CD14-positive monocyte (primary cell): Measurements from ENCODE around the gene RALBP1. TPM values are rescaled to one million over a fixed set of nuclear protein-coding genes. Genes with fewer than 3 reads are reported as not detected.
A peak's percentile ranks its signal among the peaks of the same experiment; 100 is the strongest.

Source experiments
- DNase-seq, 3 donors: peaks; one replicate each; pipeline ENCODE4 v3.0.0-alpha.2; 2011 to 2022
- H2AFZ ChIP-seq: 2 replicates; pipeline ENCODE4 v1.6.0; 2012; ENCODE audit warnings: mild to moderate bottlenecking, low read depth, low read length, inconsistent platforms; ENCODE audit not compliant: insufficient read depth, poor library complexity, severe bottlenecking
- H3K27ac ChIP-seq, 2 donors: 1 replicate in 1 of 2; 2 replicates in 1 of 2; pipeline ENCODE4 v1.5.1; 2012 to 2013; ENCODE audit warnings: low read length in 2 of 2, control low read depth in 1 of 2, inconsistent platforms in 1 of 2, low read depth in 1 of 2, mild to moderate bottlenecking in 1 of 2
- H3K27me3 ChIP-seq, 2 donors: one replicate each; pipeline versions ENCODE4 v1.6.0 to v1.6.1; 2011 to 2013; ENCODE audit warnings: low read length in 2 of 2; ENCODE audit not compliant: control insufficient read depth in 2 of 2, insufficient read depth in 2 of 2
- H3K36me3 ChIP-seq, 2 donors: replicated peaks in 1 of 2; 1 replicate in 1 of 2; 2 replicates in 1 of 2; pipeline versions ENCODE4 v1.5.1 to v1.6.1; 2012 to 2013; ENCODE audit warnings: low read length in 2 of 2, control low read depth in 1 of 2, inconsistent platforms in 1 of 2, mild to moderate bottlenecking in 1 of 2; ENCODE audit not compliant: insufficient read depth in 2 of 2, control insufficient read depth in 1 of 2
- H3K4me1 ChIP-seq, 2 donors: 1 replicate in 1 of 2; 2 replicates in 1 of 2; pipeline versions ENCODE4 v1.5.1 to v1.6.1; 2012 to 2013; ENCODE audit warnings: low read length in 2 of 2, control low read depth in 1 of 2, inconsistent platforms in 1 of 2, mild to moderate bottlenecking in 1 of 2, moderate library complexity in 1 of 2; ENCODE audit not compliant: insufficient read depth in 2 of 2, control insufficient read depth in 1 of 2
- H3K4me2 ChIP-seq: replicated peaks from 2 replicates; pipeline ENCODE3; 2012; ENCODE audit warnings: low read length, moderate library complexity, mild to moderate bottlenecking; ENCODE audit not compliant: poor library complexity, severe bottlenecking; ENCODE audit errors: extremely low read depth
- H3K4me3 ChIP-seq, 3 experiments: fragments of 200-600 bp in 1 of 3; sonication (generic) in 1 of 3; replicated peaks in 1 of 3; 1 replicate in 2 of 3; 2 replicates in 1 of 3; pipeline ENCODE4 v1.5.1; 2011 to 2013; ENCODE audit warnings: low read length in 3 of 3, mild to moderate bottlenecking in 3 of 3, control low read depth in 2 of 3, low read depth in 2 of 3, inconsistent platforms in 1 of 3, moderate library complexity in 1 of 3
- H3K79me2 ChIP-seq: 2 replicates; pipeline ENCODE4 v1.6.0; 2012; ENCODE audit warnings: mild to moderate bottlenecking, control low read depth, inconsistent platforms, low read length, moderate library complexity; ENCODE audit not compliant: insufficient read depth
- H3K9ac ChIP-seq: 2 replicates; pipeline ENCODE4 v1.6.0; 2017; ENCODE audit warnings: low read length, mild to moderate bottlenecking; ENCODE audit not compliant: insufficient read depth, poor library complexity, severe bottlenecking
- H3K9me3 ChIP-seq, 2 donors: replicated peaks in 1 of 2; 1 replicate in 1 of 2; 2 replicates in 1 of 2; pipeline versions ENCODE4 v1.5.1 to v1.6.1; 2012 to 2013; ENCODE audit warnings: low read length in 2 of 2, control low read depth in 1 of 2; ENCODE audit not compliant: control insufficient read depth in 1 of 2, insufficient read depth in 1 of 2
- H4K20me1 ChIP-seq: 2 replicates; pipeline ENCODE4 v1.6.0; 2012; ENCODE audit warnings: mild to moderate bottlenecking, low read length, control low read depth, moderate library complexity; ENCODE audit not compliant: insufficient read depth
- H3K27ac Mint-ChIP-seq, 7 donors: one replicate each; pipeline ENCODE4 v1.8.0; 2020; ENCODE audit warnings: mild to moderate bottlenecking in 7 of 7, mixed read lengths in 7 of 7, moderate library complexity in 6 of 7, inconsistent platforms in 2 of 7
- H3K27me3 Mint-ChIP-seq, 3 donors: one replicate each; pipeline ENCODE4 v1.8.0; 2021 to 2022; ENCODE audit warnings: low read depth in 3 of 3, mild to moderate bottlenecking in 3 of 3, mixed read lengths in 3 of 3, moderate library complexity in 3 of 3, inconsistent platforms in 1 of 3
- H3K36me3 Mint-ChIP-seq, 2 donors: one replicate each; pipeline ENCODE4 v1.8.0; 2020; ENCODE audit warnings: mixed read lengths in 2 of 2, inconsistent platforms in 1 of 2, mild to moderate bottlenecking in 1 of 2
- H3K4me1 Mint-ChIP-seq: one replicate; pipeline ENCODE4 v1.8.0; 2020; ENCODE audit warnings: mild to moderate bottlenecking, mixed read lengths
- H3K4me3 Mint-ChIP-seq, 2 donors: one replicate each; pipeline ENCODE4 v1.8.0; 2020; ENCODE audit warnings: mild to moderate bottlenecking in 2 of 2, mixed read lengths in 2 of 2, moderate library complexity in 1 of 2
- H3K9me3 Mint-ChIP-seq, 7 donors: one replicate each; pipeline ENCODE4 v1.8.0; 2020 to 2022; ENCODE audit warnings: mixed read lengths in 7 of 7, mild to moderate bottlenecking in 6 of 7, moderate library complexity in 6 of 7, inconsistent platforms in 2 of 7
- CTCF ChIP-seq: fragments of 200-600 bp; IDR thresholded peaks from one replicate; pipeline ENCODE4 v1.8.0; 2022; ENCODE audit warnings: antibody characterized with exemption, mild to moderate bottlenecking
- WGBS: methylation state at CpG from one replicate; pipeline ENCODE4 v1.1.5; 2013; ENCODE audit warnings: missing lambda C conversion rate; ENCODE audit not compliant: insufficient coverage; 5-methylcytosine and 5-hydroxymethylcytosine counted together
- intact Hi-C, 2 donors: fragments of 100-400 bp; cut with micrococcal nuclease; formaldehyde crosslinking; loops; one replicate each; pipeline versions ENCODE4 v1.15.0 to v1.15.1; 2023
- polyA minus RNA-seq: library from RNA; depleted of rRNA, polyadenylated mRNA; stranded (reverse); fragments of >200 nt; gene quantifications from 2 replicates; pipeline ENCODE4 v1.2.3, GENCODE V29; 2012
- polyA plus RNA-seq, 3 donors: library from polyadenylated mRNA; depleted of rRNA in 1 of 3; unstranded in 2 of 3; stranded (reverse) in 1 of 3; fragments of 300-500 nt in 2 of 3; fragments of >200 nt in 1 of 3; fragmentation: Illumina TruSeq in 2 of 3; gene quantifications; 1 replicate in 2 of 3; 2 replicates in 1 of 3; pipeline ENCODE4 v1.2.3, GENCODE V29; 2012 to 2021
- total RNA-seq, 12 experiments: library from RNA in 1 of 12; stranded (reverse) in 1 of 12; fragments of 120-200 nt in 1 of 12; gene quantifications; one replicate each; pipeline ENCODE4 v1.2.4 and lab custom pipeline; 2013 to 2026; ENCODE audit warnings: mixed read lengths in 6 of 12, inconsistent platforms in 1 of 12

The RALBP1 gene
- total RNA-seq (2013), result 43.5 TPM
- 10 to 100 TPM; 21.5 to 36.0 (median 32.8) TPM for polyA plus RNA-seq
- polyA minus RNA-seq, result 28.1 and 42.6 TPM in 2 replicates
- 18.1 to 67.0 (median 46.3) reads per million in 11 experiments for total RNA-seq (lab: John Stamatoyannopoulos, UW)

DNA sequence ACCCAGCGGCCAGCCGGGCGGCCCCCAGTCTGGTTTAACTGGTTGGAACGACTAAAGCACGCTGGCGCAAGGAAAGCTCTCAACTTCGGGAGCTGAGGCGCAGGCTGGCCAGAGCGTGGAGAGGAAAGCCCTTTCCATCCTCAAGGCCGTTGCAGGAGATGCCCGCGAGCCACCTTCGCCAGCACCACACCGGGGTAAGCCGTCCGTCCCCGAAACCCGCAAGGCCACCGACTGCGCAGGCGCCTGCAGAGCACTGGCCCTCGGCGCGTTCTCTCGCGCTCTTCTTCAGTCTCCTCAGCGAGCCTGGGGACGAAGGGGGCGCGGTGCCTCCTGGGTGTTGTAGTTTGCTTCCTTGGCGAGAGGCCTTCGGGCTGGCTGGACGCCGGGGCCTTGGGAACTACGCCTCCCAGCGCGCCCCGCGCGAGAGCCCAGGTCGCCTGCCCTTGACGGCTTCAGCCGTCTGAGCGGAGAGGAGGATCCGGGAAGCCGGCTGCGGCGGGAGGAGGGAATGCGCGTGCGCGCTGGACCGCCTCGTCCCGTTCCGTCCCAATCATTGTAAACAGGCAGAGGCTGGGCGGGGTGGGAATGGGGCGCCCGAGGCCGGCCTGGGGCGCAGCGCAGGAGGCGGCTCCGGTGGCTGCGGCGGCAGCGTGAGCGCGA is at the start of gene RALBP1:
Gene RALBP1 (plus strand): TSS at position 531 of the 660 bp plus-strand sequence. CDS start 37,533 bp downstream, outside the sequence.
- H3K9me3 ChIP-seq, result no peaks in the 10 kb centered on the region
- H2AFZ ChIP-seq, result peak within 1 kb of the TSS; percentile 98
- peak within 1 kb of the TSS; percentile 79 to 89 (median 80) for H3K4me3 ChIP-seq
- Mint-ChIP-seq H3K27me3 (peaks cover 0 to 2% (median 0%) of the 10 kb centered on the region in 3 donors), H3K4me1 (peaks cover 30% of the 10 kb centered on the region), H3K36me3 (peaks cover 17 to 21% of the 10 kb centered on the region in 2 donors), H3K9me3 (peaks cover 0 to 4% (median 0%) of the 10 kb centered on the region in 7 donors), H3K4me3 (peak within 1 kb of the TSS; percentile 88 to 92), H3K27ac (peak within 1 kb of the TSS; percentile 81 to 94 (median 91))
- peaks cover 47% of the 10 kb centered on the region for H3K79me2 ChIP-seq
- H3K27ac ChIP-seq, result peak within 1 kb of the TSS; percentile 84 to 90
- H3K4me1 ChIP-seq, result peaks cover 20 to 25% of the 10 kb centered on the region in 2 donors
- no peaks in the 10 kb centered on the region for H3K27me3 ChIP-seq
- peak within 1 kb of the TSS; percentile 86 for H3K9ac ChIP-seq
- intact Hi-C loops, result loop anchor here (5.0 to 10.0 kb wide), 3 partner anchors 138 to 1050 kb away; partner anchors contain the start of genes NAPG (in 1 of the 2) and NDUFV2 (in 1 of the 2)
- under 1% methylated on average over 69 of the region's 69 CpGs for WGBS
- no peak for TF ChIP-seq CTCF
- DNase-seq, result peak; percentile 99
- peaks cover 8 to 21% of the 10 kb centered on the region in 2 donors for H3K36me3 ChIP-seq
- peaks cover 33% of the 10 kb centered on the region for H4K20me1 ChIP-seq
- peak within 1 kb of the TSS; percentile 99 for H3K4me2 ChIP-seq

DNA sequence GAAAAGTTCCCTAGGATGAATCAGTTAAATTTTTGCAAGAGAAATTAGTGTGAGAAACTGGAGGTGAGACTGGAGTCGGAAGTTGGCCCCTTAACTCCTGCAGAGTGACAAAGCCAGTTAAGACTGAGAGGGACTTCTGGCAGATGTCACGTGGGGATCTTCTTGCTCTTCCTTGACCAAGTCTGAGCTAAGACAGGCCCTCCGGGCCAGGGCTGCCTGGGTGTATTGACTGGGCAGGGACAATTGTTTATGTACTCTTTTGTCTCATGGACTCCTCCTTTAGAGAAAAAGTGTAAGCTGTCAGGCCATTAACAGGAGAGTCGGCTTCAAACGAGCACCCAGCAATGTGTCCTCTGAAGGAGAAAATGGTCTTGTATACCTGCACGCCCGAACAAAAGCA is 48.6 kb upstream of the RALBP1 start:
- Mint-ChIP-seq H3K36me3 (no peaks in the 10 kb centered on the region), H3K4me1 (no peaks in the 10 kb centered on the region), H3K27me3 (no peaks in the 10 kb centered on the region), H3K27ac (no peak overlapping the region), H3K4me3 (no peak overlapping the region), H3K9me3 (peaks cover 0 to 6% (median 1%) of the 10 kb centered on the region in 7 donors)
- Histone ChIP-seq H3K27ac (no peak overlapping the region), H3K9ac (no peak overlapping the region), H3K9me3 (peaks cover 9 to 19% of the 10 kb centered on the region in 2 donors), H3K4me2 (no peak overlapping the region), H3K27me3 (no peaks in the 10 kb centered on the region), H3K36me3 (no peaks in the 10 kb centered on the region), H2AFZ (no peak overlapping the region), H3K4me1 (no peaks in the 10 kb centered on the region), H4K20me1 (no peaks in the 10 kb centered on the region), H3K4me3 (no peak overlapping the region), H3K79me2 (no peaks in the 10 kb centered on the region)
- no peak for DNase-seq
- TF ChIP-seq CTCF, result no peak
- intact Hi-C loops, result no loop called here
- 93% methylated on average over 5 of the region's 7 CpGs for WGBS
